ENCODE measurements around the gene YTHDF2. TPM values are rescaled to one million over a fixed set of nuclear protein-coding genes. Genes with fewer than 3 reads are reported as not detected.

Gene YTHDF2
- total and polyA plus RNA-seq, 9 of the 15 experiments (the other 6 are each of a cell fraction or from before 2014, with no cell fraction given) = 41.0 to 111 (median 83.3) TPM

- TF ChIP-seq KLF6 (CRISPR knock-in tag; IDR thresholded peaks at IDR 0.05; ENCODE audit: borderline replicate concordance) (no peak), ZBTB9 (CRISPR knock-in tag; IDR thresholded peaks at IDR 0.05) (no peak), REST (IDR thresholded peaks at IDR 0.05; ENCODE audit: borderline replicate concordance) (peak; percentile 71), REST (CRISPR knock-in tag; IDR thresholded peaks at IDR 0.05; ENCODE audit: low read depth) (no peak), RREB1 (CRISPR knock-in tag; IDR thresholded peaks at IDR 0.05) (no peak), ZEB2 (IDR thresholded peaks at IDR 0.05) (no peak), EP400 (IDR thresholded peaks at IDR 0.05) (0 out of 2 replicates have a peak, but pooled peaks have one; percentile 49), SMAD4 (CRISPR knock-in tag; conservative IDR thresholded peaks at IDR 0.05) (0 out of 2 replicates have a peak, but pooled peaks have one; percentile 40), NR2C1 (IDR thresholded peaks at IDR 0.05) (no peak), NR2C1 (tag; IDR thresholded peaks at IDR 0.05) (no peak), ZKSCAN8 (CRISPR knock-in tag; IDR thresholded peaks at IDR 0.05) (peak; percentile 29; the same call in 1 of the 2 replicates)
Observed at GRCh38 chr1:28718586-28719331, 18.0 kb upstream of the YTHDF2 start (continued).
